Spleen (tissue), 7 donors: ENCODE measurements around the gene TRIM71.

Experiments
- POLR2AphosphoS5 ChIP-seq, 3 donors: sonication (generic); formaldehyde crosslinking; IDR thresholded peaks; one replicate each; pipeline ENCODE4 v1.5.1; 2017; ENCODE audit warnings: antibody characterized with exemption in 3 of 3
- TF ChIP-seq, protein P1 (sequence below), 11 experiments: fragments of 200-600 bp in 7 of 11; fragments of 450-650 bp in 4 of 11; sonication (generic) in 4 of 11; IDR thresholded peaks in 8 of 11; conservative IDR thresholded peaks in 3 of 11; 1 replicate in 7 of 11; 2 replicates in 4 of 11; pipeline versions ENCODE4 v1.4.0 to v1.8.0; 2016 to 2021; ENCODE audit warnings: antibody characterized with exemption in 11 of 11, inconsistent platforms in 4 of 11, mild to moderate bottlenecking in 1 of 11
- donor health status: DM: no; HTN: no; CAD: no; lungs with moderate emphysema.
- donor health status: DM: no; HTN: no; CAD: no.
- donor health status: DM: no; HTN: no; CAD: no.

DNA sequence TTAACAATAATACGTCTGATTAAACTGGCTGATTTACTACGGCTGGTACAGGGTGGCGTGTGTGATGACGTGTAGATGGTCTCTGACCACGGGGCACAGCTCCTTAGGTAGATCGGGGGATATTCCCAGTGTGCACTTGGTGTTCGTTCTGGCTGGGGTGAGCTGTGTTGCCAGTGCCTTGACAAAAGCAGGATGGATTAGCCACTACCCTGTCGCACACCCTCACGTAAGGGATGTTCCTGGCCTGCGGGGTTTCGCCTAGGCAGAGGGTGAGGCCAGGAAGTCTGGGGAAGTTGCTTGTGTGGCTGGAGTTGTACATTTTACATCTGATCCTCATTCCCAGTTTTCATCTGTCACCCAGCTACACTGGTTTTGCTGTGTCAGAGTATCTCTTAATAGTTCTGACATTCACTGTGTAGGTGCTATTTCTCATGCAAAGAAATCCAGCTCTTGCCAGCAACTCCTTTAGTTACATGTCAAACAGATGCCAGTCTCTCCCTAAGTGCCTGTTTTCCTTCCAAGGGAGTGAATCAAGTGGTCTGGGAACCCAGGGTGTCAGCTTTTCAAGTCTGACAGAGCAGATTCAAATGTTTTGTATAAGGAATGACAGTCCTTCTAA is 67.6 kb downstream of the TRIM71 start:
- TF ChIP-seq POLR2AphosphoS5 (IDR thresholded peaks at IDR 0.05), result no peak
- TF ChIP-seq, protein P1, sequence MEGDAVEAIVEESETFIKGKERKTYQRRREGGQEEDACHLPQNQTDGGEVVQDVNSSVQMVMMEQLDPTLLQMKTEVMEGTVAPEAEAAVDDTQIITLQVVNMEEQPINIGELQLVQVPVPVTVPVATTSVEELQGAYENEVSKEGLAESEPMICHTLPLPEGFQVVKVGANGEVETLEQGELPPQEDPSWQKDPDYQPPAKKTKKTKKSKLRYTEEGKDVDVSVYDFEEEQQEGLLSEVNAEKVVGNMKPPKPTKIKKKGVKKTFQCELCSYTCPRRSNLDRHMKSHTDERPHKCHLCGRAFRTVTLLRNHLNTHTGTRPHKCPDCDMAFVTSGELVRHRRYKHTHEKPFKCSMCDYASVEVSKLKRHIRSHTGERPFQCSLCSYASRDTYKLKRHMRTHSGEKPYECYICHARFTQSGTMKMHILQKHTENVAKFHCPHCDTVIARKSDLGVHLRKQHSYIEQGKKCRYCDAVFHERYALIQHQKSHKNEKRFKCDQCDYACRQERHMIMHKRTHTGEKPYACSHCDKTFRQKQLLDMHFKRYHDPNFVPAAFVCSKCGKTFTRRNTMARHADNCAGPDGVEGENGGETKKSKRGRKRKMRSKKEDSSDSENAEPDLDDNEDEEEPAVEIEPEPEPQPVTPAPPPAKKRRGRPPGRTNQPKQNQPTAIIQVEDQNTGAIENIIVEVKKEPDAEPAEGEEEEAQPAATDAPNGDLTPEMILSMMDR (IDR thresholded peaks at IDR 0.05 in 8 of 11, conservative IDR thresholded peaks at IDR 0.05 in 3 of 11), result no peak
